SK-N-DZ (cell line): ENCODE results near the gene STH.

Experiments
- DNase-seq: peaks from one replicate; pipeline ENCODE4 v3.0.0-alpha.2; 2015; ENCODE audit warnings: low spot score

STH gene

GRCh38 chr17:45967378-45967777 is 31.7 kb upstream of the STH start:
- DNase-seq, result no peak

DNA sequence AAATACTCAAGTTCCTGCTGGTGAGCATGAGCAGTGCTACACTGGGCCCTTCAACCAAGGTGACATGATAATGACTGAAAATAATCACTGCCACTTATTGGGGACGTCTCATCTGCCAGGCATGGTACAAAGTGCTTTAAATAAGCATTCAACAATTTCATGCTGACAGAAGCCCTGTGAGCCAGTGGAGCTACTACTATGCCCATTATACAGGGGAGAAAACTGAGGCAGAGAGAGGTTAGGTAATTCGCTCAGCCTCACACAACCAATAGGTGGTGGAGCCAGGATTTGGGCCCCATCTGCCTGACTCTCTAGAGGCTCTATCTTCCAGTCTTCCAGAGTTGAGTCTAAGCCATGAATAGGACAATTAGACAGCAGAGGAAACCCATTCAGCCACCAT is 30.3 kb upstream of the STH start:
- DNase-seq, result no peak

DNA sequence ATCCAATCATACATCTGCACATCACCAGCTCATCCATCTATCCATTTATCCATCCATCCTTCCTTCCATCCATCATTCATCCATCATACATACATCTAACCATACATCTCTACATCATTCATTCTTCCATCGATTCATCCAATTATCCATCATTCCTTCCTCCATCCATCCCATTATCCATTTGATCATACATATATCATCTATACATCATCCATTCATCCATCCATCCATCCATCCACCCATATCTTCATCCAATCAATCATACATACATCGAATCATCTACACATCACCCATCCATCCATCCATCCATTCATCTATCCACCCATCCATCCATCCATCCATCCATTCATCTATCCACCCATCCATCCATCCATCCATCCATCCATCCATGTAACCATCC is 29.3 kb upstream of the STH start:
- DNase-seq, result no peak

DNA sequence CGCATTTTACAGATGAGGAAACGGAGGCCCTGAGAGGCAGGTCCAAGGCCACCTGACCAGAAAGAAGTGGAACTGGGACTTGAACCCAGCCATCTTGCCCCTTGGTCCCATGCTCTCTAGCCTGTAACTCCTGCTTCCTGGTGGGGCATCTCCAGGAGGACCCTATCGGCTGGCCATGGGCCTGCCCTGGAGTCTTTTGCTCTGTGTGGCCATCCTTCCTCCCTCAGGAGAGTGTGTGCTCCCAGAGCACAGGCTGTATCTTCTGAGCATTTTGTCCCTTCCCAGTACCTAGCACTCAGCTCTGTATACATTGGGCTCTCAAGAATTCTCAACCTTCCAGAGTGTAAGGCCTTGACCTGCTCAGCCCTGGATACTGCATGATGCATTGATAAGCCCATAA is 28.4 kb upstream of the STH start:
- DNase-seq, result no peak

DNA sequence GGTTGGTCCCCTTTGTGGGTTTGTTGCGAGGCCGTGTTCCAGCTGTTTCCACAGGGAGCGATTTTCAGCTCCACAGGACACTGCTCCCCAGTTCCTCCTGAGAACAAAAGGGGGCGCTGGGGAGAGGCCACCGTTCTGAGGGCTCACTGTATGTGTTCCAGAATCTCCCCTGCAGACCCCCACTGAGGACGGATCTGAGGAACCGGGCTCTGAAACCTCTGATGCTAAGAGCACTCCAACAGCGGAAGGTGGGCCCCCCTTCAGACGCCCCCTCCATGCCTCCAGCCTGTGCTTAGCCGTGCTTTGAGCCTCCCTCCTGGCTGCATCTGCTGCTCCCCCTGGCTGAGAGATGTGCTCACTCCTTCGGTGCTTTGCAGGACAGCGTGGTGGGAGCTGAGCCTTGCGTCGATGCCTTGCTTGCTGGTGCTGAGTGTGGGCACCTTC is 27.3 kb upstream of the STH start:
- DNase-seq, result no peak

GRCh38 chr17:45972531-45972930 is 26.5 kb upstream of the STH start:
- no peak for DNase-seq

GRCh38 chr17:45973099-45973780 is 25.8 kb upstream of the STH start:
- DNase-seq, result no peak

GRCh38 chr17:45973946-45974859 is 24.8 kb upstream of the STH start:
- DNase-seq, result no peak

- DNase-seq, result no peak
Observed at GRCh38 chr17:45974916-45975630, 24.0 kb upstream of the STH start.

DNA sequence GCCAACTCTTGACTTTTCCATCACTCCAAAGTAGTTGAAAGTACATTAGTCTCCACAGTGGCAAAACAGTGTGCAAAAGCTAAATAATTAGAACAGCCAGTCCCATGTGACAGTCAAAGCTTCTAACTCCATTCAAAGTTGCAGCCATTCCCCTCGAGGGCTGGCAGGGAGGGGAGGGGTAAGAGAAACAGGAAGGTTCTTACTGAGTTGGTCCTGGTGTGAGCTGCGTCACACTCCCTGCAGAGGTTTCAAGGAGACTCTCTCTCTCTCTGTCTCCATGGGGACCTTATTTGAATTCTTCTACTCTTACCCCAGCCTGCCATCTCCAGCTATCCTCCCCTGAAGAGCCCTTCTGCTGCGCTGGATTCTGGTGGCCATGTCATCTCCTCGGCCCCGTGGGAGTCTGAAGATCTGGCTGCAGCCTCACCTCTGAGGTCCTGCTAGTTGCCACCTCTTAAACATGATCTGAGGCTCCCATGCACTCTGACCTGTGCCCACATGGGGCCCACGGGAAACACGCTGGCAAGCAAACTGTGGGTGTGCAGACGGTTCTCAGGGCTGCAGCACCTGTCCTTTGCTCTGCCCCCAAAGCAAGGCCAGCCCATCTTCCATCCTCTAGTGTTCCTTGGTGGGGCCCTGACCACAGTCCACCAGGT is 23.3 kb upstream of the STH start:
- DNase-seq, result no peak

GRCh38 chr17:45976391-45976754 is 22.7 kb upstream of the STH start:
- no peak for DNase-seq

DNA sequence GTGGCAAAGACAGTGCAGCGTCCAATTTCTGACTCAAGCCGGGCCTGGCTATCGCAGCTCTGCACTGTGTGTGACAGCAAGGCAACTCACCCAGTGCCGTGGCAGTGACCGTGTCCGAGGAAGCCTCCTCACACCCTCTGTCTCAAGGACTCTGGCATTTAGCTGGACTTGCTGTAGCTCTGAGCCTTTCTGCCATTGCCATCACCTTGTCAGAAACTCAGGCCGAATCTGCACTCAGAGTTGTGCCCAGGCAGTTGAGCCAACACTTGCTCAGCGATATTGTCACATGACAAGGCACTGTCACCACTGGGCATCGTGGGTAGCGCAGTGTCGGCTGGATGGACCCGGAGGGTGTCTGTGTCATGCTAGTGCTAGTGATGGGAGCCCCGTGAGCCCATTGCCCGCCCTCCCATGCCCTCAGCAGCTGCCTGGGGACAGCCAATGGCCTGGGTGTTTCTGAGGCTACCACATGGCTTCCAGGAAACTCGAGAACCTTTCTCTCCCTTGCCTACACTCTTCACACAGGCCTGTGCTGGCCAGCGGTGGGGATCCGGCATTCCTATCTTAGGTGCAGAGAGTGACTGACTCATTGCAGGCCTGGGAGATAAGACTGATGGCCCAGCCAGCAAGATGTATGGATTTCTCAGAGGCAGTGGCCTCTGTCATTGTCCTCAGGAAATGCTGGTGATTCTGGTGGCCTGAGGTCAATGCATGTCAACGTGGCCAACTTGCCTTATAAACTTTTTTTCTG is 22.1 kb upstream of the STH start:
- no peak for DNase-seq

DNA sequence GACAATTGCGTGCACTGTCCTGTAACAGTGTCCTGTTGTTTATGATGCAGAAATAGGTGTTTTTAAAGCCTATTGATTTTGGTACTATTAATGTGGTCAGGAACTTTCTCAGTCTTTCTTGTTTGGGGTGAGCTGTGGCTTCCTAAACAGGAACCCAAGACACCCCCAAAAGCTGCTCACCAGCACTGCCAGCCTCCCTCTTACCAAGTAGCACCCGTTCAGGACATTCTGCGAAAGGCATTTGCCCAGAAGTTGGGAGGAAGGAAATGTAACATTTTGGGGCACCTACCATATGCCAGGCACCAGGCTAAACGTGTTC is 21.6 kb upstream of the STH start:
- DNase-seq, result no peak

DNA sequence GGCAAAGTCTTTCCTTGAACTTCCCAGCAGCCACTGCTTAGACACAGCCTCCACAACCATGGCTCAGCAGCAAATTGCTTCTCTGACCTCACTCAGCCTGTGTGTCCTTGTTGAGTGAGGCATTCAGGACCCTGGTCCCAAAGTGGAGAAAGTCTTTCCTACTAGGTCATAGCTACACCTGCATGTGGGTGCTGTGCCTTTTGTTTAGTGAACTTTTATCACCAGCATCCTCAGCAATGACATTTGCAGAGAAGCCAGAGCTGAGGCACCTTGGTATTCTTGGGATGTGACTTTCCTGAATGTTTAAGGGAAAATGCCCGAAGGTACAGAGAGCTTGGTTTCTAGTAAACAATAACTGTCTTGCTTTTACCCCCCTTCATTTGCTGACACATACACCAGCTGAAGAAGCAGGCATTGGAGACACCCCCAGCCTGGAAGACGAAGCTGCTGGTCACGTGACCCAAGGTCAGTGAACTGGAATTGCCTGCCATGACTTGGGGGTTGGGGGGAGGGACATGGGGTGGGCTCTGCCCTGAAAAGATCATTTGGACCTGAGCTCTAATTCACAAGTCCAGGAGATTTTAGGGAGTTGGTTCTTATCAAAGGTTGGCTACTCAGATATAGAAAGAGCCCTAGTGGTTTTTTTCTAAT is 20.9 kb upstream of the STH start:
- no peak for DNase-seq

DNA sequence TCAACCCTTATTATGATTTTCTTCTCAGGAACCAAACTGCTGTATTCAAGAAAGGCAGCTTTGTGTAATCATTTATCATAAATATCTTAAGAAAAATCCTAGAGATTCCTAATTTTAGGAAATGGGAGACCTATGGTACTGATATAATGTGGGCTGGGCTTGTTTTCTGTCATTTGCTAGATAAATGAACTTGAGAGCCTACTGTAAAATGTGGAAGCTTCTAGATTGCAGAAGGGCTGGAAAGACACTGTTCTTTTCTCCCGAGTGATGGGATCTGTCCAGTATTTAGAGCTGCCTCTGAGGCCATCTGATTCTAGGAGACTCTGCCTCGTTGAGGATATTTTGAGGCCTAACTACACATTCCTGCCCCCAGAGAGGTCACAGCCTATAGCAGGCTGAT is 19.9 kb upstream of the STH start:
- no peak for DNase-seq

GRCh38 chr17:45980855-45981254 is 18.2 kb upstream of the STH start:
- no peak for DNase-seq

DNA sequence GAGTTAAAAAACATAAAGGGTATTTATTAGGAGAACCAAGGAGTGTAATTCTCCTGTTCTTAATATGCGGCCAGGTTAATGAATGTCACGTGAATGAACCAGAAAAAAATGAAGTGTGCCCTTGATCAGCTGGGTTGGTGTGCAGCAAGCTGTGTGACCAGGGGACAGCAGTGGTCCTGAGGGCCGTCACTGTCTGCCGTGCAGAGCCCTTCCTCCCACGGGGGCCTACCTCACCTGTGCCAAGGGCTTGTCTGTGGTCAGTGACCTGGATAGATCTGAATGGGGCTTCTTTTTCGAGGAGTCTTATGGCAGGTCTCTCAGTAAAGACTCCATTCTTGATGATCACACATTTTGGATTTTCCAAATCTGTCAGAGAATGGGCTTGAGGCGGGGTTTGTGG is 17.7 kb upstream of the STH start:
- DNase-seq, result no peak

- DNase-seq, result no peak
Observed at GRCh38 chr17:45982791-45983613, 16.0 kb upstream of the STH start.

DNA sequence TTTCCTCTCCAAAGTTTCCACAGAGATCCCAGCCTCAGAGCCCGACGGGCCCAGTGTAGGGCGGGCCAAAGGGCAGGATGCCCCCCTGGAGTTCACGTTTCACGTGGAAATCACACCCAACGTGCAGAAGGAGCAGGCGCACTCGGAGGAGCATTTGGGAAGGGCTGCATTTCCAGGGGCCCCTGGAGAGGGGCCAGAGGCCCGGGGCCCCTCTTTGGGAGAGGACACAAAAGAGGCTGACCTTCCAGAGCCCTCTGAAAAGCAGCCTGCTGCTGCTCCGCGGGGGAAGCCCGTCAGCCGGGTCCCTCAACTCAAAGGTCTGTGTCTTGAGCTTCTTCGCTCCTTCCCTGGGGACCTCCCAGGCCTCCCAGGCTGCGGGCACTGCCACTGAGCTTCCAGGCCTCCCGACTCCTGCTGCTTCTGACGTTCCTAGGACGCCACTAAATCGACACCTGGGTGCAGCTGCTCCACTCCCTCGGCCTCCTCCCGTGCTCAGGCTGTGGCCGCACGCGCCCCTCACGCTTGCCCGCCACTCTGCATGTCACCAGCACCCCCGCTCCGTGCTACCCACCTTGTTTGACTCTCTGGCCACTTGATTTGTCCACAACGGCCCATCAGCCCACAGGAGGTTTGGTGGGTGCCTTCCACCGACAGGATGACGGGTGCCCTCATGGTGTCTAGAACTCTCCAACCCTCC is 15.3 kb upstream of the STH start:
- no peak for DNase-seq
